ENCODE results near the gene ZFYVE19.

ZFYVE19 gene

GRCh38 chr15:40787991-40788390 lies 18.9 kb upstream of the ZFYVE19 start:
- no peaks in the 10 kb centered on the region for H3K27me3 Mint-ChIP-seq
- peaks cover 30% of the 10 kb centered on the region for H3K4me1 Mint-ChIP-seq (ENCODE audit: low read depth)
- no peak overlapping the region for H3K27ac Mint-ChIP-seq
- peaks cover 48% of the 10 kb centered on the region for H3K36me3 Mint-ChIP-seq (ENCODE audit: low read depth)
- no peak overlapping the region for H3K4me3 Mint-ChIP-seq
- no peaks in the 10 kb centered on the region for H3K9me3 Mint-ChIP-seq
- intact Hi-C loops (cut with micrococcal nuclease) = no loop called here

- Mint-ChIP-seq H3K9me3 (no peaks in the 10 kb centered on the region), H3K4me3 (no peak overlapping the region), H3K4me1 (ENCODE audit: low read depth) (peaks cover 35% of the 10 kb centered on the region), H3K27me3 (no peaks in the 10 kb centered on the region), H3K36me3 (ENCODE audit: low read depth) (peaks cover 47% of the 10 kb centered on the region), H3K27ac (peak overlapping the region; percentile 45)
- intact Hi-C loops (cut with micrococcal nuclease) = no loop called here
These were observed 17.8 kb upstream of the ZFYVE19 start for GRCh38 chr15:40789119-40789518.

GRCh38 chr15:40789999-40790398 lies 16.9 kb upstream of the ZFYVE19 start:
- peaks cover 47% of the 10 kb centered on the region for H3K36me3 Mint-ChIP-seq (ENCODE audit: low read depth)
- H3K27me3 Mint-ChIP-seq = no peaks in the 10 kb centered on the region
- H3K27ac Mint-ChIP-seq = no peak overlapping the region
- no peaks in the 10 kb centered on the region for H3K9me3 Mint-ChIP-seq
- no peak overlapping the region for H3K4me3 Mint-ChIP-seq
- H3K4me1 Mint-ChIP-seq (ENCODE audit: low read depth) = peaks cover 38% of the 10 kb centered on the region
- intact Hi-C loops (cut with micrococcal nuclease) = no loop called here

DNA sequence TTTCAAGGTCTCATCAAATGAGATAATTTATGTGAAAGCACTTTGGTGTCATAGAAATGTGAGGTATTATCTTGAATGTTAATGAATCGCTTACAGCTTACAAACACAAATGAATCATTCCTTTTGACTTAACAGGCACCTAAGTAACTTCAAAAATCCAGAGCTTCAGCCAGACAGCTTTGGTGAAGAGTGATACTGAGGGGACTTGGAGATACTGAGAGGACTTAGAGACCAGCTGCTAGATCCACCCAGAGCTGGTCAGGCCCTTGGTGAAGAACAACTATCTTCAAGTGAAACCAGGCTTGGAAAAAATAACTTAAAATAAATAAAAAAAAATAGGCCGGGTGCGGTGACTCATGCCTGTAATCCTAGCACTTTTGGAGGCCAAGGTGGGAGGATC lies 16.2 kb upstream of the ZFYVE19 start:
- peaks cover 47% of the 10 kb centered on the region for H3K36me3 Mint-ChIP-seq (ENCODE audit: low read depth)
- no peaks in the 10 kb centered on the region for H3K9me3 Mint-ChIP-seq
- H3K27ac Mint-ChIP-seq = no peak overlapping the region
- intact Hi-C loops (cut with micrococcal nuclease) = no loop called here
- H3K4me3 Mint-ChIP-seq = no peak overlapping the region
- H3K27me3 Mint-ChIP-seq = no peaks in the 10 kb centered on the region
- H3K4me1 Mint-ChIP-seq (ENCODE audit: low read depth) = peaks cover 45% of the 10 kb centered on the region

GRCh38 chr15:40792394-40792793 lies 14.5 kb upstream of the ZFYVE19 start:
- no peak overlapping the region for H3K4me3 Mint-ChIP-seq
- H3K36me3 Mint-ChIP-seq (ENCODE audit: low read depth) = peaks cover 41% of the 10 kb centered on the region
- peaks cover 55% of the 10 kb centered on the region for H3K4me1 Mint-ChIP-seq (ENCODE audit: low read depth)
- no peaks in the 10 kb centered on the region for H3K27me3 Mint-ChIP-seq
- intact Hi-C loops (cut with micrococcal nuclease) = no loop called here
- no peak overlapping the region for H3K27ac Mint-ChIP-seq
- no peaks in the 10 kb centered on the region for H3K9me3 Mint-ChIP-seq

GRCh38 chr15:40793216-40793989 lies 13.5 kb upstream of the ZFYVE19 start:
- H3K9me3 Mint-ChIP-seq = no peaks in the 10 kb centered on the region
- H3K4me3 Mint-ChIP-seq = no peak overlapping the region
- H3K4me1 Mint-ChIP-seq (ENCODE audit: low read depth) = peaks cover 50% of the 10 kb centered on the region
- intact Hi-C loops (cut with micrococcal nuclease) = no loop called here
- peaks cover 49% of the 10 kb centered on the region for H3K36me3 Mint-ChIP-seq (ENCODE audit: low read depth)
- H3K27me3 Mint-ChIP-seq = no peaks in the 10 kb centered on the region
- H3K27ac Mint-ChIP-seq = no peak overlapping the region

GRCh38 chr15:40796041-40796440 lies 10.8 kb upstream of the ZFYVE19 start:
- peak overlapping the region; percentile 83 for H3K27ac Mint-ChIP-seq

GRCh38 chr15:40796512-40796911 lies 10.4 kb upstream of the ZFYVE19 start:
- Mint-ChIP-seq H3K9me3 (no peaks in the 10 kb centered on the region), H3K27ac (peak overlapping the region; percentile 83), H3K27me3 (no peaks in the 10 kb centered on the region), H3K36me3 (ENCODE audit: low read depth) (peaks cover 56% of the 10 kb centered on the region), H3K4me3 (no peak overlapping the region), H3K4me1 (ENCODE audit: low read depth) (peaks cover 42% of the 10 kb centered on the region)
- intact Hi-C loops (cut with micrococcal nuclease) = no loop called here

More at GRCh38 chr15:40796041-40796440, 10.8 kb upstream of the ZFYVE19 start:
- Mint-ChIP-seq H3K9me3 (no peaks in the 10 kb centered on the region), H3K4me1 (ENCODE audit: low read depth) (peaks cover 39% of the 10 kb centered on the region), H3K36me3 (ENCODE audit: low read depth) (peaks cover 56% of the 10 kb centered on the region), H3K27me3 (no peaks in the 10 kb centered on the region), H3K4me3 (no peak overlapping the region)
- intact Hi-C loops (cut with micrococcal nuclease) = no loop called here

DNA sequence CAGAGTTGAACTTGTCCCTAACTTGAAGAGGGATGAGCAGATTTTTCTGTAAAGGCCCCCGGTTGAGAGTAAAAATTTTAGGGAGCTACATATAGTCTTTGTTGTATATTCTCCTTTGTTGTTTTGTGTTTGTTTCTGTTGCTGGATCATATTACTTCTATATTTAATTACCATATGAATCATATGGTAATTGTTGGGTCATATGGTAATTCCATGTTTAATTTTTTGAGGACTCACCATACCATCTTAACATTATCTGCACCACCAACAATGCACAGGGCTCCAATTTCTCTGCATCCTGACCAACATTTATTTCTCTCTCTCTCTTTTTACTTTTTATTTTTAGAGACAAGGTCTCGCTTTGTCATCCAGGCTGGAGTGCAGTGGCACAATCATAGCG lies 7.4 kb upstream of the ZFYVE19 start:
- intact Hi-C loops (cut with micrococcal nuclease) = no loop called here
- H3K27me3 Mint-ChIP-seq = no peaks in the 10 kb centered on the region
- no peak overlapping the region for H3K4me3 Mint-ChIP-seq
- H3K36me3 Mint-ChIP-seq (ENCODE audit: low read depth) = peaks cover 63% of the 10 kb centered on the region
- no peak overlapping the region for H3K27ac Mint-ChIP-seq
- H3K9me3 Mint-ChIP-seq = no peaks in the 10 kb centered on the region
- peaks cover 43% of the 10 kb centered on the region for H3K4me1 Mint-ChIP-seq (ENCODE audit: low read depth)

DNA sequence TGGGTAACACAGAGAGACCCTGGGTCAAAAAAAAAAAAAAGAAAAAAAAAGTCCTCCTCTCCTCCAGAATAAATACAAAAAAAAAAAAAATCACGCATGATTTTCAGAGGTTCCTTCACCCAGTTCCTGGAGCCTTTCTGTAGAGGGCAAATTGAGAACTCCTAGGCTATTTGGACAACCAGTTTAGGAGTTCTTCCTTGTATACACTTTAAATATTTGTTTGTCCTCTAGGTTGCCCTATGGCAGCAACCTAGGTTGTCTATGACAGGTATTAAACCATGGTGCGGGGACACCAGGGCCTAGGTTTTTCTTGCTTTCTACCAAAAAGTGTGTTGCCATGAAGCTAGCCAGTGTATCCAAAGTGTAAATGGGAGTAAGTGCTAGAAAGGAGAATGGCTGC lies 3.8 kb upstream of the ZFYVE19 start:
- no peaks in the 10 kb centered on the region for H3K27me3 Mint-ChIP-seq
- no peak overlapping the region for H3K4me3 Mint-ChIP-seq
- peaks cover 78% of the 10 kb centered on the region for H3K36me3 Mint-ChIP-seq (ENCODE audit: low read depth)
- H3K9me3 Mint-ChIP-seq = no peaks in the 10 kb centered on the region
- peaks cover 27% of the 10 kb centered on the region for H3K4me1 Mint-ChIP-seq (ENCODE audit: low read depth)
- H3K27ac Mint-ChIP-seq = no peak overlapping the region
- intact Hi-C loops (cut with micrococcal nuclease) = no loop called here

- Mint-ChIP-seq H3K27me3 (no peaks in the 10 kb centered on the region), H3K36me3 (ENCODE audit: low read depth) (peaks cover 73% of the 10 kb centered on the region), H3K27ac (no peak overlapping the region), H3K4me3 (no peak overlapping the region), H3K4me1 (ENCODE audit: low read depth) (peaks cover 27% of the 10 kb centered on the region), H3K9me3 (no peaks in the 10 kb centered on the region)
- intact Hi-C loops (cut with micrococcal nuclease) = no loop called here
These were observed 3.2 kb upstream of the ZFYVE19 start for GRCh38 chr15:40803688-40804087.

GRCh38 chr15:40806672-40807027 lies 239 bp upstream of the ZFYVE19 start:
- no peaks in the 10 kb centered on the region for H3K9me3 Mint-ChIP-seq

GRCh38 chr15:40807888-40808461 lies 1.1 kb downstream of the ZFYVE19 start:
- Mint-ChIP-seq H3K27me3 (no peaks in the 10 kb centered on the region), H3K36me3 (ENCODE audit: low read depth) (peaks cover 76% of the 10 kb centered on the region), H3K27ac (peak overlapping the region; percentile 97), H3K4me1 (ENCODE audit: low read depth) (peaks cover 39% of the 10 kb centered on the region), H3K4me3 (peak overlapping the region; percentile 92), H3K9me3 (no peaks in the 10 kb centered on the region)
- intact Hi-C loops (cut with micrococcal nuclease) = loop anchor here (1.0 to 5.0 kb wide), 3 partner anchors 34 to 53 kb away; partner anchors contain the start of genes C15orf62, RMDN3 and SPINT1

More at GRCh38 chr15:40806672-40807027, 239 bp upstream of the ZFYVE19 start:
- Mint-ChIP-seq H3K27ac (peak overlapping the region; percentile 97), H3K4me1 (ENCODE audit: low read depth) (peaks cover 36% of the 10 kb centered on the region), H3K36me3 (ENCODE audit: low read depth) (peaks cover 76% of the 10 kb centered on the region), H3K27me3 (no peaks in the 10 kb centered on the region), H3K4me3 (peak overlapping the region; percentile 92)
- intact Hi-C loops (cut with micrococcal nuclease) = loop anchor here (1.0 to 5.0 kb wide), 3 partner anchors 36 to 51 kb away; partner anchors contain the start of genes C15orf62, RMDN3 and SPINT1

DNA sequence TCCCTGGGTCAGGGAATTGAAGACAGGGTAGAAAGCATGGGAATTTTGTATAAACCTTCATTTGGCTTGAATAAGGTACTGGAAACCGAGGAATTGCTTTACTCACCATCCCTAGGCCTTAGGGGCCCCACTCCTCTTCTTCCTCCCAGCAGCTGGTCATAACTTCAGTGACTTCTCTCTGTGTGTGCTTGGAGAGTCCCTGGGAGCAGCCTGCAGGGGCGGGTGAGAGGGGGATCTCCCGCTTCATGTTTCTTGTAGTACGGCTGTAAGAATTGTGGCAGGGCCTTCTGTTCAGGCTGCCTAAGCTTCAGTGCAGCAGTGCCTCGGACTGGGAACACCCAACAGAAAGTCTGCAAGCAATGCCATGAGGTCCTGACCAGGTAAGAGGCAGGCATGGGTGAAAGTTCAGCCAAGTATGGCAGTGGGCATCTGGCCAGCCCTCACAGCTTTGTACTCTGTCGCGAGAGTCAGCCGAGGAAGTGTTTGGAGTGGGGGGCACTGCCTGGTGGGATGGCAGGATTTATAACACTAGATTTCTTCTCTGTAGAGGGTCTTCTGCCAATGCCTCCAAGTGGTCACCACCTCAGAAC lies 2.1 kb downstream of the ZFYVE19 start:
- no peak overlapping the region for H3K27ac Mint-ChIP-seq
- no peaks in the 10 kb centered on the region for H3K27me3 Mint-ChIP-seq
- peaks cover 33% of the 10 kb centered on the region for H3K4me1 Mint-ChIP-seq (ENCODE audit: low read depth)
- no peak overlapping the region for H3K4me3 Mint-ChIP-seq
- intact Hi-C loops (cut with micrococcal nuclease) = loop anchor here (5.0 kb wide), 2 partner anchors 33 to 42 kb away; partner anchors contain the start of genes C15orf62 and SPINT1
- no peaks in the 10 kb centered on the region for H3K9me3 Mint-ChIP-seq
- peaks cover 78% of the 10 kb centered on the region for H3K36me3 Mint-ChIP-seq (ENCODE audit: low read depth)
